ENCODE results near the gene TRPC3. TPM values are rescaled to one million over a fixed set of nuclear protein-coding genes. Genes with fewer than 3 reads are reported as not detected.

Gene TRPC3
- total and polyA plus RNA-seq, 2 of the 8 experiments (the other 6 are each of a cell fraction or from before 2014, with no cell fraction given), result 0.37 to 0.41 TPM

DNA sequence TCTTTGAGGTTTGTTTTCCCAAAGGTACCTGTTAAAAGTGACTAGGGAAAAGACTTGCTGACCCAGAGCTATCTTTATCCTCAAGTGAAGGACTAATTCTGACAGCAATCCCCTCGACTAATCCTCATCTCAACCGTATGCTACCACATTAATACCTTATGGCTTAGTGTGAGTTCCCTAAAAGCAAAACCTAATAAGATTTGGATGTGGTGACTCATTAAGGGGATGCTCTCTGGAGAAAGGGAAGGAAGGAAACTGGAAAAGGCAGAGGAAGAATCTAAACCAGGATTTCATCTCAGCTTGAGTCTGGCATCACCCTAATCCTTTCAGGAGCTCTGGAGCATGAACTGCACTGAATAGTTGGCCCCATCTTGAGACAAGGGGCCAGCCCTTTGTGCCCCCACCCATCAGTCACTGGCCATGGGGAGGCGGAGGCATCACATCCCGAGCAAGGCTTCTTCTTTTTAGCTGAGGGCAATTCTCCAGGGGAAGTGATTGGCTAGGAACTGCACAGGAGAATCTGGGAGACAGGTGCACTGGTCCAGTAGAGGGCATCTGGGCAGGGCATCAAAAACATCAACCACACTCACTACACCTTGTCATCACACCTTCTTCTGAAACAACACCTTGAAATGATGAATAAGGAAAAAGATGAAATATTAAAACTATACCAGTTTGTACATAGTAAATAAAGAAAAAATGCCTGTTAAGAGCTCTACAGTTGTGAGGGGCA is 74.7 kb downstream of the TRPC3 start:
- Histone ChIP-seq H3K4me1 (replicated peaks in 1 of 4; ENCODE audit: control insufficient read depth in 3 of 4, insufficient read depth in 4 of 4, low read length in 3 of 4) (no peaks in the 10 kb centered on the region; a peak in 1 of 7 replicates), H2BK12ac (ENCODE audit: low read depth, low read length) (no peak overlapping the region), H3K14ac (ENCODE audit: insufficient read length) (no peak overlapping the region), H4K20me1 (replicated peaks in 1 of 2; ENCODE audit: control insufficient read depth in 1 of 2, insufficient read depth in 2 of 2, low read length in 2 of 2) (no peaks in the 10 kb centered on the region), H2BK120ac (replicated peaks; ENCODE audit: low read depth, low read length) (no peak overlapping the region), H3K56ac (replicated peaks; ENCODE audit: insufficient read length, low read depth, low read length) (no peak overlapping the region), H3K4ac (replicated peaks; ENCODE audit: insufficient read length, low read depth, low read length) (no peak overlapping the region), H2BK15ac (ENCODE audit: low read length) (no peak overlapping the region), H3K79me2 (ENCODE audit: control insufficient read depth in 1 of 2, insufficient read depth in 2 of 2, low read length in 2 of 2) (no peaks in the 10 kb centered on the region), H4K8ac (ENCODE audit: extremely low read depth, insufficient read depth, low read length) (no peak overlapping the region), H2AK5ac (ENCODE audit: low read depth, low read length) (no peak overlapping the region), H3K27ac (ENCODE audit: low read depth, low read length) (no peak overlapping the region), H3K4me3 (ENCODE audit: extremely low read depth in 1 of 4, insufficient read depth in 2 of 4, low read depth in 3 of 4, low read length in 4 of 4) (no peak overlapping the region), H3K27me3 (replicated peaks in 1 of 4; ENCODE audit: control insufficient read depth in 3 of 4, extremely low read depth in 1 of 4, insufficient read depth in 3 of 4, low read length in 3 of 4) (no peaks in the 10 kb centered on the region), H4K5ac (ENCODE audit: insufficient read length, low read depth, low read length) (no peak overlapping the region), H3K9me3 (ENCODE audit: insufficient read depth in 2 of 2, low read depth in 1 of 2, low read length in 1 of 2) (no peaks in the 10 kb centered on the region), H4K91ac (replicated peaks; ENCODE audit: insufficient read length, low read length) (no peak overlapping the region), H3K18ac (ENCODE audit: extremely low read depth, low read length) (no peak overlapping the region), H3K36me3 (ENCODE audit: control insufficient read depth in 2 of 4, insufficient read depth in 4 of 4, low read length in 3 of 4) (no peaks in the 10 kb centered on the region), H3K79me1 (ENCODE audit: low read depth, low read length) (no peaks in the 10 kb centered on the region), H3K23ac (ENCODE audit: insufficient read length) (no peak overlapping the region), H3K4me2 (ENCODE audit: insufficient read depth in 1 of 2, low read depth in 2 of 2, low read length in 2 of 2) (no peak overlapping the region), H3K9ac (replicated peaks in 1 of 4; ENCODE audit: extremely low read depth in 1 of 4, low read depth in 3 of 4, low read length in 3 of 4) (no peak overlapping the region), H2AFZ (ENCODE audit: low read length) (no peak overlapping the region), H3K23me2 (ENCODE audit: low read depth, low read length) (no peaks in the 10 kb centered on the region), H2BK5ac (ENCODE audit: low read depth, low read length) (no peak overlapping the region), H2BK20ac (ENCODE audit: low read length) (no peak overlapping the region)
- TF ChIP-seq FOSL1 (IDR thresholded peaks at IDR 0.05; ENCODE audit: insufficient read depth, low read depth, low read length) (no peak), CEBPB (IDR thresholded peaks at IDR 0.05; ENCODE audit: low read depth, low read length) (no peak)
- CTCF ChIA-PET (ENCODE audit: partially characterized antibody), result interaction anchor here (0.6 to 2.8 kb wide), 4 partner anchors 9 to 91 kb away, joined by 3 to 11 read pairs (median 4); no protein-coding TSS in a partner anchor
- FAIRE-seq (no peak), DNase-seq (ENCODE audit: low read depth in 1 of 2, low spot score in 2 of 2) (no peak)
- WGBS, 2 experiments (ENCODE audit: extremely low coverage in 1 of 2, insufficient coverage in 1 of 2, insufficient read length in 1 of 2, insufficient replicate concordance in 2 of 2, low coverage in 1 of 2, low lambda C conversion rate in 2 of 2, missing lambda C conversion rate in 1 of 2), result 85% methylated on average over 4 of the region's 4 CpGs; no CpG with 5 or more reads in 1 of the 2 experiments
- POLR2A ChIA-PET (ENCODE audit: partially characterized antibody), result interaction anchor here (0.6 kb wide), 1 partner anchor 477 kb away, joined by 3 read pairs; no protein-coding TSS in a partner anchor
